GM18951 (cell line): ENCODE data around the gene TSKS.

ENCODE experiments used
- POLR2A ChIP-seq: IDR thresholded peaks from 4 replicates; pipeline ENCODE4 v1.6.1; 2011; ENCODE audit warnings: mild to moderate bottlenecking; ENCODE audit not compliant: insufficient read length, insufficient read depth; ENCODE audit errors: extremely low read depth
- in situ Hi-C: fragments of 300-500 bp; cut with MboI; formaldehyde crosslinking; loops from one replicate; pipeline ENCODE4 v1.12.0; 2022; ENCODE audit warnings: low sequenced_read_pairs, mixed read lengths, inconsistent platforms; ENCODE audit not compliant: unreplicated experiment

TSKS gene

GRCh38 chr19:49690079-49690655, 72.9 kb downstream of the TSKS start:
- no peak for TF ChIP-seq POLR2A
- in situ Hi-C loops = no loop called here
